ENCODE results near the gene DPH3.

DPH3 gene

DNA sequence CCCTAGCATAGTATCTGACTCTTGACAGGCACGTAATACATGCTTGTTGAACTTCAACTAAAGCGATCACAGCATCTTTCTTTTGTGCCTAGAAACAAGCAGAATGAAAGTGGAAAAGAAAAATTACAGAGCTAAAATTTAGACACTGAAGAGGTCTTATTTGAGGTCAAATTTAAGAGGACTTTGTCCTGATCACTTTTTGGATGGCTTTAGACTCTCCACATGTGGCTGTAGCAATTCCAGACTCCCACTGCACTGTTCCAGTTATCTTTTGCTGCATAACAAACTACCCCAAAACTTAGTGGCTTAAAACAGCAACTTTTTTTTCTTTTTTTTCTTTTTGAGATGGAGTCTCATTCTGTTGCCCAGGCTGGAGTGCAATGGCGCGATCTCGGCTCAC is 23.5 kb downstream of the DPH3 start:
- DNase-seq: no peak
- intact Hi-C loops (cut with DNase I): no loop called here

DNA sequence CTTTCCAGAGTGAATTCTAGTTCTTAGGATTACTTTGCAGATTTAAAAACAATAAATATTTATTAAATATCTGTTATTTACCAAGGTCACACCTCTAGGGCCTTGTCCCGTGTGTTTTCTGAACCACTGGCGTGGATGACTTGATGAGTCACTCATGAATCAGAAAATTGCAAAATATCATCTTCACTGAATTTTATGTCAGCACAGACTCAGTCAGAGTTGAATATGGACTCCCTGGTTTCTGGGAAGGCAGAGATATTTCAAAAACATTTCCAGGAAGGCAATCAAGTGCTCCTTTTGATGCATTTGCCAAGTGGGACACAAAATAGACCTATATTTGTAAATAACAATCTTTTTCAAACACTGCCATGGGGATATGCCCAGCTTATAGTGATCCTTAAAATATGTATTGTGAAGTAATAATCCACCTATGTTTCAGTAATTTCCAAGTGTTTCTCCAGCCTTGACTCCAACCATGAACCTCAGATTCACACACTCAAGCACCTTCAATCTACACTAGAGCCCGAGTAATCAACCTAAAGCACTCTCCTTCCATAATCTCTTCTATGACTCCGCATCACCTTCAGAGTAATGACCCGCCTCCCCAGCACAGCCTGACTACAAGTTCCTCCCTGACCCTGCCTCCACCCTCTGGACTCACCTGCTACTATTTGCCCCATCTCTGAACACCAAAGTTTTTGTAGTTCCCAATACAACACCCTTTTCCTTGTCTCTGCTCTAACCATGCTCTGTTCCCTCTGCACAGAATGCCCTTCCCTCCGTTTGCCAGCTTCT is 24.3 kb downstream of the DPH3 start:
- no peak for DNase-seq
- intact Hi-C loops (cut with DNase I): no loop called here

DNA sequence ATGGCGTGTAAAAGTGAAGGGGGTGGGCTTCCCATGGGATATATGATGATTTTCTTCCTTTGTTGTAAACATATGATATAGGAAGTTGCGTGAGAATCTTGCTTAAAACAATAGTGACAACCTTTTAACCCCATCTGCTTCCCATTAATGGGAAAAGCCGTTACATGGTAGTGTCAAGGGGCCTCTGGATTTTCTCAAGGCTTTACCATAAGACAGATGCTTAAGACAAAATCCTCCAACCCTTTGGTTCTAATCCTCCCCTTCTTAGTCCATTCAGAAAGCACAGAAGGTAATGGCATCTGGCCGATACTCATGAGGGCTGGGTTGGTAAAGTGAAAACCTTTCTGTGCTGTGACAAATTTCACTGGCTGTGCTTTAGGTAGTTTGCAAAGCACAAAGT is 25.0 kb downstream of the DPH3 start:
- intact Hi-C loops (cut with DNase I): no loop called here
- no peak for DNase-seq

- DNase-seq: no peak
- intact Hi-C loops (cut with DNase I): no loop called here
Observed at GRCh38 chr3:16239086-16239770, 25.5 kb downstream of the DPH3 start.

DNA sequence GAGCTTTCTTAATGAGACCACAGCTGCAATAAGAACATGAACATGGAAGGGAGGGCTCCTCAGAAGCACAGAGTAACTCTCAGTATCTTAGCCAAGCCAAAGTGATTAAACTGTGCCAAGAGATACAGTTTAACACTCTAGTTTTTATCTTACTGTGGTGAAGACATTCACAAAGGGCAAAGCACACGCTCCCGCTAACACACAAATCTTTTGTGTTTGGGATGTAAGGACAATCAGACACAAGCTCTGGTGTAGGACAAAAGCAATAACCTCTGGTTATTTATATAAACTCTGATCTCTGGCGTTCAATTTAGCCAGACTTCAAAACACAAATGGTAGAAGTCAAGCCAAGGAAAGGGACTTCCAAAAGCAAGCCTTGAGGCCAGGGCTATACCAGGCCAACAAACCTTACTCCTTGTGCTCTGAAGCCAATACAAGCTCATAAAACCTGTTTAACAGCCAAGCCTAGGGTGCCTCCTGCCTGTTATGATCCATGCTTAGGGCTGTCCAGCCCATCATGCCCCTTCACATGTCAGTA is 27.8 kb downstream of the DPH3 start:
- DNase-seq: no peak
- intact Hi-C loops (cut with DNase I): no loop called here

GRCh38 chr3:16236030-16236639 is 28.6 kb downstream of the DPH3 start:
- DNase-seq: no peak
- intact Hi-C loops (cut with DNase I): no loop called here

DNA sequence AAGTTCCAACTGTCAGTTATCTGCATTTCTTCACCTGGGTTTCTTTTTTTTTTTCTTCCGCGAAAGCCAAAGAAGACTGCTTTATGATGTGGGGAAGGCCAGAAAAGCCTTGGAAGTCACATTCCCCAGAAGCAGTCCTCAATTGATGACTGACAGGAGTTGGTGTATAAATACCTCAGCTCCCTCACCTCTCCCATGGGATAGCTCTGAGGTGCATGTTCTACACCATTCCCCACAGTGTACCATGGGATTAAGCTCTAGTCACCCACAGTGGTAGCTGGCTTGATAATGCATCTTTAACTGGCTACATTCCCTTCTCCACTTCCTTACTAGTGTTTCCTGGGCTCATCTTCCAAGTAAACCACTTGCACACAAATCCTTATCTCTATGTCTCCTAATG is 30.5 kb downstream of the DPH3 start:
- intact Hi-C loops (cut with DNase I): no loop called here
- no peak for DNase-seq

- DNase-seq: no peak
- intact Hi-C loops (cut with DNase I): no loop called here
Observed at GRCh38 chr3:16233806-16234205, 30.9 kb downstream of the DPH3 start.

DNA sequence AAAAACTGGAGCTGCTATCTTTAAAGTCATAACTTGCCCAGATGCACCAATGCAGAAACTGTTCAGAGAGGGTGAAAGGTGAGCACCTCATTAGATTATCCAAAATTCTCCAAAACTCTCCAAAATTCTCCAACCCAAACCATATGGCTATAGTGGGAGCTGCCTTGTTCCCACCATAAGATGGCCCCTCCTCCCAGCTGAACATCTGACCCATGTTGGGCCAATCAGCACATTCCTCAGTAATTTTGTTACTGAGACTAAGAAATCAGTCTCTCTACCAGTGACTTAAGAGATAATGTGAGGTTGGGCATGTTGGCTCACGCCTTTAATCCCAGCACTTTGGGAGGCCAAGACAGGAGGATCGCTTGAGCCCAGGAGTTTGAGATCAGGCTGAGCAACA is 32.8 kb downstream of the DPH3 start:
- intact Hi-C loops (cut with DNase I): no loop called here

DNA sequence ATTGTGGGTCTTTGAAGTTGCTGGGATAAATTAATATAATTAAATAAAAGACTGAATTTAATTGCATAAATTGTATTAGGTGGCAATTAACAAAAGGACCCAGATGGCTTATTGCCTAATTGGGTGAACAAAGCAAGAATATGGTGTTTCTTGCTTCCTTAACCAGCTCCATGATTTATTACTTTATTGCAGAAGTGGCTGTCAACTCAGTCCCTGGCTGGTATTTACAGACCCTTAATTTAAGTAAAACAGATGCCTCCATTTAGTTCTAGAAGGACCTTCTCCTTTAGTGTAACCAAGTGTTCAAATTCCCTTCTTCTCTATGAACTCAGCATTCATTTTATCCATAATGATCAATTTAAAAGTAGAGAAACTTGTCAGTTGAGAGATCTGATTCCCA is 35.1 kb downstream of the DPH3 start:
- DNase-seq: no peak
- intact Hi-C loops (cut with DNase I): no loop called here

More for the DNA sequence above, 32.8 kb downstream of the DPH3 start:
- no peak for DNase-seq

- DNase-seq: no peak
- intact Hi-C loops (cut with DNase I): no loop called here
Observed at GRCh38 chr3:16227566-16227965, 37.2 kb downstream of the DPH3 start.

- intact Hi-C loops (cut with DNase I): no loop called here
Observed at GRCh38 chr3:16224325-16224724, 40.4 kb downstream of the DPH3 start.

DNA sequence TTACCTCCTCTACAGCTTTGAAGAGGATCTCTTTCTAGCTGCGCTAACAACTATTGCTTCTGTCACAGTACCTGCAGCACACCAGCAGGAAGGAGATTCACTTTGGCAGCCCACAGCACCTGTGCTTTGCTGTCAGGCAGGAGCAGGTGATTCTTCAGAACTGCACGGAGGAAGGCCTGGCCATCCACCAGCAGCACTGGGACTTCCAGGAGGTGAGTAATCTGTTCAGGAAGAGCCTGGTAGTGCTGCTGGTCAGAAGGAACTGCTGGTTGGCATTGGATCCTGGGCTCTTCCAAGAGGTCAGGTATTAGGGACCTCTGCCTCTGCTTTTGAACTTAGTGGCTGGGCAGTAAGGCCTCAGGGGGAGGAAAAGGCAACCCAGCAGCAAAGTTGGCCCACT is 42.2 kb downstream of the DPH3 start:
- DNase-seq: no peak
- intact Hi-C loops (cut with DNase I): no loop called here

More at GRCh38 chr3:16224325-16224724, 40.4 kb downstream of the DPH3 start:
- no peak for DNase-seq

GRCh38 chr3:16221990-16222389 is 42.8 kb downstream of the DPH3 start:
- no peak for DNase-seq
- intact Hi-C loops (cut with DNase I): no loop called here

- no peak for DNase-seq
- intact Hi-C loops (cut with DNase I): no loop called here
Observed at GRCh38 chr3:16219777-16220176, 45.0 kb downstream of the DPH3 start.

- no peak for DNase-seq
- intact Hi-C loops (cut with DNase I): no loop called here
Observed at GRCh38 chr3:16216373-16216935, 48.3 kb downstream of the DPH3 start.

GRCh38 chr3:16214366-16214765 is 50.4 kb downstream of the DPH3 start:
- intact Hi-C loops (cut with DNase I): no loop called here
- no peak for DNase-seq

GRCh38 chr3:16211176-16211904 is 53.4 kb downstream of the DPH3 start:
- intact Hi-C loops (cut with DNase I): no loop called here

More at GRCh38 chr3:16211176-16211904, 53.4 kb downstream of the DPH3 start:
- no peak for DNase-seq

Measured in head of caudate nucleus (tissue), 42 donors.